HFFc6 (cell line): ENCODE measurements around the gene DDX5. TPM values are rescaled to one million over a fixed set of nuclear protein-coding genes. Genes with fewer than 3 reads are reported as not detected.

Experiments used
- DNase-seq: peaks from one replicate; pipeline ENCODE4 v3.0.0-alpha.2; 2018
- H3K27ac Mint-ChIP-seq: 2 replicates; pipeline ENCODE4 v1.8.0; 2020; ENCODE audit warnings: mild to moderate bottlenecking, mixed read lengths
- H3K27me3 Mint-ChIP-seq: 2 replicates; pipeline ENCODE4 v1.8.0; 2021; ENCODE audit warnings: mild to moderate bottlenecking, moderate library complexity, mixed read lengths; ENCODE audit not compliant: insufficient read depth
- H3K36me3 Mint-ChIP-seq: 2 replicates; pipeline ENCODE4 v1.8.0; 2021; ENCODE audit warnings: low read depth, mixed read lengths
- H3K4me1 Mint-ChIP-seq: 2 replicates; pipeline ENCODE4 v1.8.0; 2020; ENCODE audit warnings: low read depth, mixed read lengths
- H3K4me3 Mint-ChIP-seq: 2 replicates; pipeline ENCODE4 v1.8.0; 2020; ENCODE audit warnings: mild to moderate bottlenecking, moderate library complexity, mixed read lengths
- H3K9me3 Mint-ChIP-seq: 2 replicates; pipeline ENCODE4 v1.8.0; 2020; ENCODE audit warnings: mild to moderate bottlenecking, mixed read lengths
- total RNA-seq, 6 experiments: library from RNA; stranded (reverse); fragmentation: NEBNext Ultra II Directional; extraction: Animal tissue kit (Norgen Biotek cat#: 25700); gene quantifications; 2 replicates in 1 of 6; 3 replicates in 5 of 6; pipeline ENCODE4 v1.2.3, GENCODE V29; 2021
- TF ChIP-seq, protein P1 (sequence below): fragments of 200-600 bp; sonication (generic); IDR thresholded peaks from 2 replicates; pipeline ENCODE4 v1.5.0; 2021; ENCODE audit warnings: antibody characterized with exemption, mild to moderate bottlenecking

Gene DDX5
- total RNA-seq, 6 experiments from 2014 or later: 537 to 635 (median 600) TPM

GRCh38 chr17:64515419-64515818 is 9.3 kb upstream of the DDX5 start:
- no peaks in the 10 kb centered on the region for H3K4me1 Mint-ChIP-seq
- H3K36me3 Mint-ChIP-seq: peaks cover 25% of the 10 kb centered on the region
- no peak overlapping the region for H3K27ac Mint-ChIP-seq

GRCh38 chr17:64509179-64509578 is 3.1 kb upstream of the DDX5 start:
- H3K36me3 Mint-ChIP-seq: peaks cover 49% of the 10 kb centered on the region
- TF ChIP-seq, protein P1, sequence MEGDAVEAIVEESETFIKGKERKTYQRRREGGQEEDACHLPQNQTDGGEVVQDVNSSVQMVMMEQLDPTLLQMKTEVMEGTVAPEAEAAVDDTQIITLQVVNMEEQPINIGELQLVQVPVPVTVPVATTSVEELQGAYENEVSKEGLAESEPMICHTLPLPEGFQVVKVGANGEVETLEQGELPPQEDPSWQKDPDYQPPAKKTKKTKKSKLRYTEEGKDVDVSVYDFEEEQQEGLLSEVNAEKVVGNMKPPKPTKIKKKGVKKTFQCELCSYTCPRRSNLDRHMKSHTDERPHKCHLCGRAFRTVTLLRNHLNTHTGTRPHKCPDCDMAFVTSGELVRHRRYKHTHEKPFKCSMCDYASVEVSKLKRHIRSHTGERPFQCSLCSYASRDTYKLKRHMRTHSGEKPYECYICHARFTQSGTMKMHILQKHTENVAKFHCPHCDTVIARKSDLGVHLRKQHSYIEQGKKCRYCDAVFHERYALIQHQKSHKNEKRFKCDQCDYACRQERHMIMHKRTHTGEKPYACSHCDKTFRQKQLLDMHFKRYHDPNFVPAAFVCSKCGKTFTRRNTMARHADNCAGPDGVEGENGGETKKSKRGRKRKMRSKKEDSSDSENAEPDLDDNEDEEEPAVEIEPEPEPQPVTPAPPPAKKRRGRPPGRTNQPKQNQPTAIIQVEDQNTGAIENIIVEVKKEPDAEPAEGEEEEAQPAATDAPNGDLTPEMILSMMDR: no peak

More at GRCh38 chr17:64515419-64515818, 9.3 kb upstream of the DDX5 start:
- no peak for DNase-seq
- no peak overlapping the region for H3K4me3 Mint-ChIP-seq
- no peaks in the 10 kb centered on the region for H3K9me3 Mint-ChIP-seq
- TF ChIP-seq, protein P1: no peak
- peaks cover 2% of the 10 kb centered on the region; the same call in 1 of the 2 replicates for H3K27me3 Mint-ChIP-seq

GRCh38 chr17:64508683-64509082 is 2.6 kb upstream of the DDX5 start:
- TF ChIP-seq, protein P1: no peak
- Mint-ChIP-seq H3K27ac (no peak overlapping the region), H3K4me3 (peak overlapping the region; percentile 98), H3K9me3 (peaks cover 9% of the 10 kb centered on the region; the same call in 1 of the 2 replicates), H3K36me3 (peaks cover 52% of the 10 kb centered on the region), H3K27me3 (peaks cover 25% of the 10 kb centered on the region), H3K4me1 (peaks cover 25% of the 10 kb centered on the region)
- no peak for DNase-seq

More at GRCh38 chr17:64509179-64509578, 3.1 kb upstream of the DDX5 start:
- H3K4me1 Mint-ChIP-seq: peaks cover 20% of the 10 kb centered on the region
- DNase-seq: no peak
- H3K27ac Mint-ChIP-seq: no peak overlapping the region
- peaks cover 9% of the 10 kb centered on the region; the same call in 1 of the 2 replicates for H3K9me3 Mint-ChIP-seq
- H3K27me3 Mint-ChIP-seq: peaks cover 24% of the 10 kb centered on the region
- H3K4me3 Mint-ChIP-seq: peak overlapping the region; percentile 37; the same call in 1 of the 2 replicates

GRCh38 chr17:64507413-64507782 is 1.3 kb upstream of the DDX5 start:
- H3K9me3 Mint-ChIP-seq: peaks cover 9% of the 10 kb centered on the region; the same call in 1 of the 2 replicates
- DNase-seq: peak; percentile 74
- H3K36me3 Mint-ChIP-seq: peaks cover 60% of the 10 kb centered on the region
- peaks cover 38% of the 10 kb centered on the region for H3K4me1 Mint-ChIP-seq
- TF ChIP-seq, protein P1: peak; percentile 66
- H3K27me3 Mint-ChIP-seq: peaks cover 25% of the 10 kb centered on the region
- H3K4me3 Mint-ChIP-seq: peak overlapping the region; percentile 98
- peak overlapping the region; percentile 100 for H3K27ac Mint-ChIP-seq

GRCh38 chr17:64506576-64507412 is 705 bp upstream of the DDX5 start, which contains the start of gene CEP95:
Gene CEP95, plus strand, starts transcription at chr17:64506977. Its CDS starts 121 bp downstream, at chr17:64507098.
- H3K36me3 Mint-ChIP-seq: peaks cover 64% of the 10 kb centered on the region
- TF ChIP-seq, protein P1: no peak
- peaks cover 44% of the 10 kb centered on the region for H3K4me1 Mint-ChIP-seq
- H3K27ac Mint-ChIP-seq: peak within 1 kb of the TSS; percentile 100
- DNase-seq: peak; percentile 98
- H3K4me3 Mint-ChIP-seq: peak within 1 kb of the TSS; percentile 98
- H3K27me3 Mint-ChIP-seq: peaks cover 26% of the 10 kb centered on the region
- peaks cover 9% of the 10 kb centered on the region; the same call in 1 of the 2 replicates for H3K9me3 Mint-ChIP-seq
